NCI-H460 (cell line): ENCODE data around the gene FRZB. TPM values are rescaled to one million over a fixed set of nuclear protein-coding genes. Genes with fewer than 3 reads are reported as not detected.

Experiments
- DNase-seq: peaks from one replicate; pipeline ENCODE4 v3.0.0-alpha.2; 2016; ENCODE audit warnings: low read depth; ENCODE audit errors: extremely low read depth
- small RNA-seq, 2 experiments: library from RNA; depleted of rRNA; stranded (forward); fragments of <200 nt; gene quantifications; one replicate each; pipeline ENCODE3, GENCODE V24; 2014
- total RNA-seq: library from RNA; depleted of rRNA; stranded (reverse); fragments of >200 nt; shearing (Covaris generic); gene quantifications from 2 replicates; pipeline ENCODE4 v1.2.3, GENCODE V29; 2014; rRNA removed

FRZB gene
- total RNA-seq, 1 experiment from 2014 or later: not detected

DNA sequence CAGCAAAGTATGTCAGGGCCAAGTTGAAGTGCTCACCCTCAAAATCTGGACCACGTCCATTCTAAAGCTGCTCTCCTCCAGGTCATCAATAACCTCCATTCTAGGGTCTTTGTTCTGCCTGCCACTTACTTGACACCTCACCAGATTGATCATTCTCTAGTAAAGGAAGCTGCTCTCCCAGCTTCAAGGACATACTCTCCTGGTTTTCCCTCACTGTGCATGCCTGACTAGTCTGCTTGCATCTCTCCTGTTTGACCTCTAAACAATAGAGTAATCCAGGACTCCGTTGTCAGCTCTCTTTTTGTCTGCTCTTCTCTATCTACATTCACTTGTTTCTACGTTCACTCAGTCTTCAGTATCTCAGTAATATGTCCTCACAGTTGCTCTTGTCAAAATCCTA is 59.1 kb downstream of the FRZB start:
- no peak for DNase-seq

GRCh38 chr2:182804128-182804527 is 62.3 kb downstream of the FRZB start:
- no peak for DNase-seq

DNA sequence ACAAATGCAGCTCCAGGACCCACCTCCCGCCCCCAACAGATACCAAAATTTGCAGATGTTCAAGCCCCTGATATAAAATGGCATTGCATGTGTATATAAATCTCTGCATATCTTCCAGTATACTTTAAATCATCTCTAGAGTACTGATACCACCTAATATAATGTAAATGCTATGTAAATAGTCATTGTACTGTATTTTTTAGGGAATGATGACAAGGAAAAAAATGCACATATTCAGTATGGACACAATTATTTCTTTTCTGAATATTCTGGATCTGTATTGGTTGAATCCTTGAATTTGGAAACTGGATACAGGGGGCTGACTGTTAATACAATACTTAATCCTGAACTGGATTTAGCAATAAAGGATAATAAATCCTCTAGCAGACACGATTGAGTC is 67.7 kb downstream of the FRZB start:
- DNase-seq: no peak

GRCh38 chr2:182792441-182792840 is 74.0 kb downstream of the FRZB start:
- no peak for DNase-seq

GRCh38 chr2:182784777-182785176 is 81.7 kb downstream of the FRZB start:
- DNase-seq: peak; percentile 22

DNA sequence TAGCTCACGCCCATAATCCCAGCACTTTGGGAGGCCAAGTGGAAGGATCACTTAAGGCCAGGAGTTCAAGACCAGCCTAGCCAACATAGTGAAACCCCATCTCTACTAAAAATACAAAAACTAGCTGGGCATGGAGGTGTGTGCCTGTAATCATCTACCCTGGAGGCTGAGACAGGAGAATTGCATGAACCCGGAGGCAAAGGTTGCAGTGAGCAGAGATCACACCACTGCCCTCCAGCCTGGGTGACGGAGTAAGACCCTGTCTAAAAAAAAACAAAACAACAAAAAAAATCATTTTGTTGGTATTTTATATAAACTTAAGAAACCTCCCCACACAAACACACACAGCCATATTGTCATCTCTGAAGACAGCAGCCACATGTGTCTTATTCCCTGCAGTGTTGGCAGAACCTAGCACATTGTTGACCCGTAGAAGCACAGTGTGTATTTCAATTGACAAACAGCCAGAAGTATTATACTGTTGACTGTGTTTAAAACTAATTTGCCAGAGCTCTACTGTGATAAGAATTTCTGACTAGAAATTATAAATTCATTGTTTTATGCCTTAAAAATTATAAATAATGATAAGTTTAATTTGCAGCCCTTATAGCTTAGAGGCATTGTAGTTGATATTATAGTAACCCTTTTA is 82.3 kb downstream of the FRZB start:
- no peak for DNase-seq

Small RNA genes lying within 50 kb of the gene (small RNA-seq; reads per million reads assigned to genes)
- gene RF00019: 0 reads per million in 2 experiments
- 0 reads per million in 2 experiments for gene RNU6-1122P

Other genes with a start within 250 kb of the FRZB start
- gene DNAJC10, start 150.4 kb downstream of the FRZB start, total RNA-seq: 168 and 193 TPM in 2 replicates
- 164 and 201 TPM in 2 replicates for gene NCKAP1, start 171.8 kb upstream of the FRZB start, total RNA-seq
- 2.1 and 3.5 TPM in 2 replicates for gene DUSP19, start 212.1 kb upstream of the FRZB start, total RNA-seq